ENCODE data around the gene URGCP. TPM values are rescaled to one million over a fixed set of nuclear protein-coding genes. Genes with fewer than 3 reads are reported as not detected.

The URGCP gene
- total RNA-seq, 1 experiment from 2014 or later: 29.8 TPM

DNA sequence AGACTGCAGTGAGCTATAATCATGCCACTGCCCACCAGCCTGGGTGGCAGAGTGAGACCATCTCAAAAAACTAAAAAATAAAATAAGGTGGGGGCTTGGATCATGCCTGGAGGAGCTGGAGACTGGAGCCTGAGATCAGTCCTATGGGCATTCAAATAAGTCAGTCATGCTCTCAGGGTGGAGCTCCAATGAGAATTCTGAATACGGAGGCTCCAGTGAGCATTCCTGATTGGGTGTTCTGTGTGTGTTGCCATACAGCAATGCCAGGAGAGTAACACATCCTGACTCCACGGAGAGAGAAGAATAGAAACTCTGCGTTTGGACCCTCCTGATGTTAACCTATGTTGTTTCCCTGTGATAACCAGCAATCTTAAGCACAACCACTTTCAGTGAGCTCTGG, 35.9 kb upstream of the URGCP start:
- H3K9me3 ChIP-seq (ENCODE audit: low read length): no peaks in the 10 kb centered on the region
- no peaks in the 10 kb centered on the region for H4K20me1 ChIP-seq (ENCODE audit: low read length)
- no peak overlapping the region for H3K9ac ChIP-seq (ENCODE audit: low read length)
- no peaks in the 10 kb centered on the region for H3K79me2 ChIP-seq (ENCODE audit: low read length)
- intact Hi-C loops (cut with micrococcal nuclease): no loop called here
- TF ChIP-seq, protein P1, sequence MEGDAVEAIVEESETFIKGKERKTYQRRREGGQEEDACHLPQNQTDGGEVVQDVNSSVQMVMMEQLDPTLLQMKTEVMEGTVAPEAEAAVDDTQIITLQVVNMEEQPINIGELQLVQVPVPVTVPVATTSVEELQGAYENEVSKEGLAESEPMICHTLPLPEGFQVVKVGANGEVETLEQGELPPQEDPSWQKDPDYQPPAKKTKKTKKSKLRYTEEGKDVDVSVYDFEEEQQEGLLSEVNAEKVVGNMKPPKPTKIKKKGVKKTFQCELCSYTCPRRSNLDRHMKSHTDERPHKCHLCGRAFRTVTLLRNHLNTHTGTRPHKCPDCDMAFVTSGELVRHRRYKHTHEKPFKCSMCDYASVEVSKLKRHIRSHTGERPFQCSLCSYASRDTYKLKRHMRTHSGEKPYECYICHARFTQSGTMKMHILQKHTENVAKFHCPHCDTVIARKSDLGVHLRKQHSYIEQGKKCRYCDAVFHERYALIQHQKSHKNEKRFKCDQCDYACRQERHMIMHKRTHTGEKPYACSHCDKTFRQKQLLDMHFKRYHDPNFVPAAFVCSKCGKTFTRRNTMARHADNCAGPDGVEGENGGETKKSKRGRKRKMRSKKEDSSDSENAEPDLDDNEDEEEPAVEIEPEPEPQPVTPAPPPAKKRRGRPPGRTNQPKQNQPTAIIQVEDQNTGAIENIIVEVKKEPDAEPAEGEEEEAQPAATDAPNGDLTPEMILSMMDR (conservative IDR thresholded peaks at IDR 0.05; ENCODE audit: low read depth, low read length): no peak
- TF ChIP-seq EZH2 (IDR thresholded peaks at IDR 0.05; ENCODE audit: low read length, unreplicated experiment) (no peak), EZH2phosphoT487 (IDR thresholded peaks at IDR 0.05; ENCODE audit: borderline replicate concordance, low read length) (no peak)
- ATAC-seq (no peak), DNase-seq (no peak)
- POLR2A ChIA-PET (ENCODE audit: unreplicated experiment): no interaction called here
- peaks cover 16% of the 10 kb centered on the region for H3K4me1 ChIP-seq (ENCODE audit: insufficient read depth, low read length)
- H3F3A ChIP-seq (ENCODE audit: low read length, unreplicated experiment): no peaks in the 10 kb centered on the region
- no peaks in the 10 kb centered on the region for H3K36me3 ChIP-seq (ENCODE audit: low read depth, low read length)
- H3K27me3 ChIP-seq (ENCODE audit: low read length): no peaks in the 10 kb centered on the region
- no peak overlapping the region for H3K4me3 ChIP-seq (ENCODE audit: low read length)
- BruUV-seq (replicated peaks): no TSS peak
- no peak overlapping the region for H3K4me2 ChIP-seq (ENCODE audit: low read length)
- CTCF ChIA-PET: no interaction called here
- no peaks in the 10 kb centered on the region for H3K9me2 ChIP-seq (replicated peaks; ENCODE audit: low read length)
- no peak overlapping the region for H2AFZ ChIP-seq (ENCODE audit: low read length)
- H3K27ac ChIP-seq (ENCODE audit: low read length): no peak overlapping the region

DNA sequence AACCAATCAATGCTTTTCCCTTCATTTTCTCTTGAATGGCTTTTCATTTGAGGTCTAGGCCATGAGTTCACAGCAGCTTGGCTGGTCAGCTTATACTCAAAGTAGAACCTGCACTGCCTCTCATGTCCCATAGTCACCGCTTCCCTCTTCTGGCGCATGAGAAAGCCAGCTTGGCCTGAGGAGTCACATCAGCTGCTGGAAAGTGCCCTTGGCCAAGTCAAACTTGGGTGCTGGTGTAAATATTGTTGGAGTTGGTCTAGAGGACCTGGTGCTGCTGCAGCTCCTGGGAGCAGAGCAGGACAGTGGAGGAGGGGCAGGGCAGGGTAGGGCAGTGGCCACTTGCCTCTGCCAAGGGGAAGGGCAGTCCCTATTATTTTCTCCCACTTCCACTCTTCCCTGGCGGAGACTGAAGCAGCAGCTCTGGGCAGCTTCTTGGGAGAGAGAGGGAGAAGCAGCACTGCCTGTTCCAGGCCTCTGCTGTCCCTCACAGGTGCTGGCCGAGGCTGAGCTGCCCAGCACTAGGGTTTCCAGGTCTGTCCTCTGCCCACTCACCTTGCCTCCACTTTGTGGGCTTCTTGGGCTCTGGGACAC, 32.6 kb upstream of the URGCP start:
- H3K36me3 ChIP-seq (ENCODE audit: low read depth, low read length): no peaks in the 10 kb centered on the region
- no peak overlapping the region for H3K4me3 ChIP-seq (ENCODE audit: low read length)
- H3K9me3 ChIP-seq (ENCODE audit: low read length): no peaks in the 10 kb centered on the region
- POLR2A ChIA-PET (ENCODE audit: unreplicated experiment): no interaction called here
- no peak overlapping the region for H3K9ac ChIP-seq (ENCODE audit: low read length)
- H3K79me2 ChIP-seq (ENCODE audit: low read length): no peaks in the 10 kb centered on the region
- no peaks in the 10 kb centered on the region for H4K20me1 ChIP-seq (ENCODE audit: low read length)
- TF ChIP-seq EZH2phosphoT487 (IDR thresholded peaks at IDR 0.05; ENCODE audit: borderline replicate concordance, low read length): no peak
- no peak for TF ChIP-seq EZH2 (IDR thresholded peaks at IDR 0.05; ENCODE audit: low read length, unreplicated experiment)
- TF ChIP-seq, protein P1 (conservative IDR thresholded peaks at IDR 0.05; ENCODE audit: low read depth, low read length): no peak
- H3K4me2 ChIP-seq (ENCODE audit: low read length): no peak overlapping the region
- ATAC-seq: no peak
- CTCF ChIA-PET: no interaction called here
- H3K4me1 ChIP-seq (ENCODE audit: insufficient read depth, low read length): peaks cover 14% of the 10 kb centered on the region
- no TSS peak for BruUV-seq (replicated peaks)
- DNase-seq: no peak
- H3F3A ChIP-seq (ENCODE audit: low read length, unreplicated experiment): no peaks in the 10 kb centered on the region
- H3K27me3 ChIP-seq (ENCODE audit: low read length): no peaks in the 10 kb centered on the region
- intact Hi-C loops (cut with micrococcal nuclease): no loop called here
- H2AFZ ChIP-seq (ENCODE audit: low read length): no peak overlapping the region
- H3K9me2 ChIP-seq (replicated peaks; ENCODE audit: low read length): no peaks in the 10 kb centered on the region
- H3K27ac ChIP-seq (ENCODE audit: low read length): no peak overlapping the region

DNA sequence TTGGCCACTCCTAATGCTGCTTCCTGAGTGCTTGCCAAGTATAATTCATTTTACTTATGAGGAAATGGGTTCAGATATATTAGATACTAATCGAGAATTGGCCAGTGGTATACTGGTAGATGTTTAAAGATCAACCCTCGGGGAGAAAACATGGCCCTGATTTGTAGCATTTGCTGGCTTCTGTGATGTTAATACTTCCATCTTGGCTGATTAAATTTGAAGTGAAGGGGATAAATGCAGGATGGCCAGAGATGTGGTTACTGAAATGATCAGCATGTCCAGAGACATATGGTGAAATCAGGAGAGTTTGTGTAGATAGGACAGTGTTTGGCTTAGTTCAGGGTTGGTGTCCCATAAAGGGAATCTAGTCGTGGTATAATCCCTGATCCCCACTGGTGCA, 31.0 kb upstream of the URGCP start:
- H3K4me3 ChIP-seq (ENCODE audit: low read length): no peak overlapping the region
- CTCF ChIA-PET: no interaction called here
- H3K9me2 ChIP-seq (replicated peaks; ENCODE audit: low read length): no peaks in the 10 kb centered on the region
- POLR2A ChIA-PET (ENCODE audit: unreplicated experiment): interaction anchor here (0.6 kb wide), 1 partner anchor 190 kb away, joined by 4 read pairs; no protein-coding TSS in a partner anchor
- no peaks in the 10 kb centered on the region for H3K9me3 ChIP-seq (ENCODE audit: low read length)
- H3K27me3 ChIP-seq (ENCODE audit: low read length): no peaks in the 10 kb centered on the region
- TF ChIP-seq, protein P1 (conservative IDR thresholded peaks at IDR 0.05; ENCODE audit: low read depth, low read length): no peak
- no peak for TF ChIP-seq EZH2 (IDR thresholded peaks at IDR 0.05; ENCODE audit: low read length, unreplicated experiment)
- TF ChIP-seq EZH2phosphoT487 (IDR thresholded peaks at IDR 0.05; ENCODE audit: borderline replicate concordance, low read length): no peak
- no peaks in the 10 kb centered on the region for H4K20me1 ChIP-seq (ENCODE audit: low read length)
- intact Hi-C loops (cut with micrococcal nuclease): no loop called here
- no peaks in the 10 kb centered on the region for H3K79me2 ChIP-seq (ENCODE audit: low read length)
- H3K9ac ChIP-seq (ENCODE audit: low read length): no peak overlapping the region
- no peaks in the 10 kb centered on the region for H3F3A ChIP-seq (ENCODE audit: low read length, unreplicated experiment)
- no peaks in the 10 kb centered on the region for H3K36me3 ChIP-seq (ENCODE audit: low read depth, low read length)
- H3K27ac ChIP-seq (ENCODE audit: low read length): no peak overlapping the region
- DNase-seq: no peak
- ATAC-seq: no peak
- no peak overlapping the region for H3K4me2 ChIP-seq (ENCODE audit: low read length)
- no peaks in the 10 kb centered on the region for H3K4me1 ChIP-seq (ENCODE audit: insufficient read depth, low read length)
- no TSS peak for BruUV-seq (replicated peaks)
- H2AFZ ChIP-seq (ENCODE audit: low read length): no peak overlapping the region
